HG03571 (cell line): ENCODE data around the gene ZNF839.
"Not testable (repeated sequence)": the region's sequence is repeated elsewhere in the genome, so short reads cannot be mapped to it uniquely, and the experiment has no call there.

Source experiments
- ATAC-seq: cut with Tn5 transposase; IDR thresholded peaks from one replicate; pipeline ENCODE4 v1.9.1; 2021; ENCODE audit not compliant: unreplicated experiment

Gene ZNF839

GRCh38 chr14:102341566-102341965, 22.0 kb downstream of the ZNF839 start:
- ATAC-seq, result no peak

DNA sequence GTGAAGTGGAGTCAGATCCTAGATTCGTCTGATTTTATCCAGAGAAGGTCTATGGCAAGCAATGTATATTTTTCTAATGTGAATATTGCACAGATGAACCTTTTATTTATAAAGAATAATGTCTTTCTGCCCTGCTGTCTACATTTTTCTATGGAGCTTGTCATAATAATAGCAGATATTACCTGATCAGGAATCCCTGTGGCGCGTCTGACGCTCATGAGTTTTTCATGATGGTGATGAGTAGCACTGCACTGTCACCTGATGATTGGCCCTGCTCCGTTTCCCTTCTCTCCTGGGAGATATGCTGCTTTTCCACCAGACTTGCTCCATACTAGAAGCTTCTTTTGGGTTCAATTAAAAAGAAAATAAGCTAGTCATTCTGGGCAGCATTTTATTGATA, 22.7 kb downstream of the ZNF839 start:
- ATAC-seq, result no peak

DNA sequence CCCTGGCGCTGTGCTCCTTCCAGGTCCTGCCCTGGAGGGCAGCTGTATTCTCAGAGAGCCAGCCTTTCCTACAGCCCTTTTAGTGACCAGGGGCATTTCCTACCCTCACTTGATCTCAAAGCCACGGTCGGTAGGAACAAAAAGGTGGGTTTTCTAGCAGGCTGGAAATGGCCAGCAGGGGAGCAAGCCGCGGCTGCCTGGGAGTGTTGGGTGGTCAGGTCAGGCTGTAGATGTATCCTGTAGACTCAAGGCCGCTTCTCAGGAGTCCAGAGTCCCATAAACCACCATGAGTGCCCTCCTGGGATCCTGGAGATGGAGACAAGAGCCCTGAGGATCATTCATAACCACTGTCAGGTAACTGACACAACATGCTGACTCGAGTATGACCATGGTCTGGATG, 24.5 kb downstream of the ZNF839 start:
- no peak for ATAC-seq

DNA sequence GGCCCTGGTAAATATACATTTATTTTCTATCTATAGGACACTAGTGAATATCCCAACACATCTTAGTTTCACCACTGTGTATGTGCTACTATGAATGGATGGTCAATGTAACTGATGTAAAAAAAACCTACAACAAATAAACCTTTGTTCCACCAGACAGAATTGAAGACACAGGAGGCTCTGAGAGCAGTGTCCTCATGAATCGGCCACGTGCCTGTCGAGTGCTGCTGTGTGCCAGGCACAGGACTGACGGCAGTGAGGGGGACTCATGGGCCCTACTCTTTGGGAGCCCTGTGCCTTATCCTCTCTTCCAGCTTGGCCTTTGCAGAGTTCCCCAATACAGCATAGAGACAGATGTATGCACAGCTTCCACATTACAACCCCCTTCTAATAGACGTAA, 24.9 kb downstream of the ZNF839 start:
- no peak for ATAC-seq

DNA sequence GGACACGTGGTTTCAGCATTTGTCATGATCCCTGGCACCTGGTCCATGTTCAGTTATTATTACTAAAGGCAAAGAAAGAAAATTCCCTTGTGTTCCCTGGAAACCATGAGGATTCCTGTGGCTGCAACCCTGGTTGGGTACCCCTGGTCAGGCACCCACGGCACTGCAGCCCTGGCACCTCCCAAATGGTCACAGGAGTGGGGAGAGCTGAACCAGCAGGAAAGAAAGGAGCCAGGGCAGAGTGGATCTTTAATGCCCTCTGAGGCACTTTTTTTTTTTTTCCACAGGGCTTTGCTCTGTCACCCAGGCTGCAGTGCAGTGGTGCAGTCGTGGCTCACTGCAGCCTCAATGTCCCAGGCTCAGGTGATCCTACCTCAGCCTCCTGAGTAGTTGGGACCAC, 25.7 kb downstream of the ZNF839 start:
- no peak for ATAC-seq

DNA sequence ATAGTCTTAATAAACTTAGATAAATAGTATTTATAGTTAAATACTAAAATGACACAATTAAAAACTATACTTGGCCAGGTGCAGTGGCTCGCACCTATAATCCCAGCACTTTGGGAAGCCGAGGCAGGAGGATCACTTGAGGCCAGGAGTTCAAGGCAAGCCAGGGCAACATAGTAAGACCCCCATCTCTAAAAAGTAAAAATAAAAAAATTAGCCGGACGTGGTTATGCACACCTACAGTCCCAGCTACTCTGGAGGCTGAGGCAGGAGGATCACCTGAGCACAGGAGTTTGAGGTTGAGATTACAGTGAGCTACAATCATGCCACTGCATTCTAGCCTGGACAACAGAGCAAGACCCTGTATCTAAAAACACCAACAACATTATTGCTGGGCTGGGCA, 27.1 kb downstream of the ZNF839 start:
- ATAC-seq, result no peak

GRCh38 chr14:102348376-102348775, 28.8 kb downstream of the ZNF839 start:
- no peak for ATAC-seq

- no peak for ATAC-seq
These were observed 31.5 kb downstream of the ZNF839 start for GRCh38 chr14:102351023-102351422.

DNA sequence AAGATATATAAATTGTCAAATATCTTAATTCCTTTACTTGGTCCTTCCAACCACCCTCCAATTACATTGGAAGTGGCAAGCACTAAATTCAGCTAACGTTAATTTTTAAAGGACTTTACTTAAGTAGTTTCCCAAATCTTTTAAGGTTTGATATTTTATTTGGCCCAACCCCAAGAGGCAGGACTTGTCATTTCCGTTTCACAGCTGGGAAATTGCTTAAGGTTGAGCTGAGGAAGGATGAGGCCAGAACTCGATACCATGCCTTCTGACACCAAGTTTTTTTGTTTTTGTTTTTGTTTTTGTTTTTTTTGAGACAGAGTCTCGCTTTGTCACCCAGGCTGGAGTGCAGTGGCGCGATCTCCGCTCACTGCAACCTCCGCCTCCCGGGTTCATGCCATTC, 32.0 kb downstream of the ZNF839 start:
- not testable (repeated sequence) for ATAC-seq

DNA sequence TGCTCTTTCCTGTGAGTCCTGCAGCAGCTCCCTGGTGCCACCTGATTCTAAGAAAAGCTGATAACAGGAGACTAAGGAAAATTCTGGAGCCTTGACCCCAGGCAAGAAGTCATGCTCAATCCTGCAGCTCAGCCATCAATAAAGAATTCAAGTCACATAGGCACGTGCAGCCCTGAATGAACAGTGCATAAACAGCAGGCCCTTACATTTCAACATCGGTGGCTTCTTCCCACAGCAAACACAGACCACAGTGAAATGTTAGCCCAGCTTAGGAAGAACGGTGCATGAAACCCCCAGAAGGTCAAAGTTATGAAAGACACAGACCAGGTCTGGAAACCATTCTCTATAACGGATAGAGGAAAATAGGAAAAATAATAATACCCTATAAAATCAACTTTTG, 32.7 kb downstream of the ZNF839 start:
- ATAC-seq, result no peak

- no peak for ATAC-seq
These were observed 33.6 kb downstream of the ZNF839 start for GRCh38 chr14:102353126-102353619.

DNA sequence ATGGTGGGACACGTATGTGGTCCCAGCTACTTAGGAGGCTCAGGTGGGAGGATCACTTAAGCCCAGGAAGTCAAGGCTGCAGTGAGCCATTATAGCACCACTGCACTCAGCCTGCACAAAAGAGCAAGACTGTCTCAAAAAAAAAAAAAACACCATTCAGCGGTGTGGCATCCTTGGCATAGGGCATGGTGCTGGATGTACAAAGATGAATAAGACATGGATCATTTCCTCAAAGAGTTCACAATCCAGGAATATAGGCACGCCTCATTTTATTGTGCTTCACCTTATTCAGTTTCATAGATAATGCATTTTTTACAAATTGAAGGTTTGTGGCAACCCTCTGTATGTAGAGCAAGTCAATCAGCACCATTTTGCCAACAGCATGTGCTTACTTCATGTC, 36.7 kb downstream of the ZNF839 start:
- ATAC-seq, result no peak

DNA sequence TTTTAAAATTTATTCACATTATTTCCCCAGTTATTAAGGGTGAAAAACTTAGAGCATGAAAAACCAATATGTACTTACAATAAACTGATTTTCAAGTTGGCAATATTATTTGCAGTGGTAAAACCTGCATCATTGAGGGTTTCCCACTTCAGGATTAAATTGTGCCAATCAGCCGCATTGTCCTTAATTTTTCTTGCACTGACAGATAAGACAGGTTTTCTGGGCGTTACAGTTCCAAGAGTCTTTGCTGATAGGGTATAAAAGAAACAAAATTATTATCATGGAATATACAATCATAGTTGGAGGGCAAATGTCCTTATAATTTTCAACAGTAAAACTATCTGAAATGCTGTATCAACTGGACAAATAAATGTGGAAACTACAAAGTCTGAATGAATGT, 39.8 kb downstream of the ZNF839 start:
- ATAC-seq, result no peak

DNA sequence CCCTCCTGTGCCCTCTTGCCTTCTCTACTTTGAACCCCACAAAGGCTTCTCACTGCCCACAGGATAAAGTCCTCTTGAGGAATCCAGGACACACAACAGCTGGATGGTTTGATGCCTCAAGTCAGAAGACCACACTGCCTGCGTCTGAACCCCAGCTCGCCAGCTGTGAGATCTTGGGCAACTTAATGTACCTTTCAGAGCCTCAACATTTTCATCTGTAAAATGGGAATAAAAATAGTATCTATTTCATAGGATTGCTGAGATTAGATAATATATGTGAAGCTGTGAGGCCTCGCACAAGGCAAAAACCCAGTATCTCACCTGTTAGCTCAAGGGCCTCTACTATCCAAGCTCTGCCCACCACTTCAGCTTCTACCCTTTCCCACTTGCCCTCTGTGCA, 40.8 kb downstream of the ZNF839 start:
- no peak for ATAC-seq

- ATAC-seq, result peak; percentile 31
These were observed 42.5 kb downstream of the ZNF839 start for GRCh38 chr14:102362084-102362483.

- peak; percentile 84 for ATAC-seq
These were observed 43.1 kb downstream of the ZNF839 start, which contains the start of the genes CINP and TECPR2 for GRCh38 chr14:102362545-102363181. Gene CINP, minus strand, starts transcription at chr14:102362890. Its CDS starts 39 bp downstream, at chr14:102362851. Gene TECPR2, plus strand, starts transcription at chr14:102362941. Its CDS starts 13,781 bp downstream, at chr14:102376722.

DNA sequence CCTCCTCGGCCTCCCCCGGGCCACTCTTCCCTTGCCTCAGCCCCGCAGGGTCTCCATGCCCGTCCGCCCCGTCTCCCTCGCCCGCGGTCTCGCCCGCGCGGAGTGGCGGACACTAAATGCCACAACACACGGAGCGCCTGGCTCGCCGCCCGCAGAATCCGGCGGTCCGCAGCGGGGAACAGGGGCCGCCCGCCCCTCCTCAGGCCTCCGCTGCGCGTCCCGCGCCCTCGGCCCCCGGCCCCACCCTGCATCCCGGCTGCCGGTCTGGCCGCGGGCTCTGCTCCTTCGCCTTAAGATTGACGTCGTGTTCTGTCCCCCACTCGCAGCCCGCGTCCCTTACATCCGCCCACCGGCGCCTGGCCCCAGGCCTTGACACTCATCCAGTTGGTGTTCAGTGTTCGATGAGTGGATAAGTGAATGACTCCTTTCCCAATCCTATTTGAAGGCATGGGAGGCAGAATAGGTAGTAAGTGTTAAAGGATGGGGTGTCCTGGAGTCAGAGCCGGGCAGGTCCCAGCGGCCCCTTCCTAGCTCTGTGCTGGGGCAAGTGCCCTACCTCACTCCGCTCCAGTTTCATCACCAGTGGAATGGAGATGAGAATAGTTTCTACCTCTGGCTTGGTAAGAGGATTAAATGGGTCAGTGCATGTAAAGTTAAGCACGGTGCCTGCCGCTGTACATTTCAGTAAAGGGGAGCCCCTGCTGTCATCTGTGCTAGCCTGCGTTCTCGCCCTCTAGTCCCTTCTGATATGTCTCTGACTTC, 43.8 kb downstream of the ZNF839 start:
- ATAC-seq, result peak; percentile 22

DNA sequence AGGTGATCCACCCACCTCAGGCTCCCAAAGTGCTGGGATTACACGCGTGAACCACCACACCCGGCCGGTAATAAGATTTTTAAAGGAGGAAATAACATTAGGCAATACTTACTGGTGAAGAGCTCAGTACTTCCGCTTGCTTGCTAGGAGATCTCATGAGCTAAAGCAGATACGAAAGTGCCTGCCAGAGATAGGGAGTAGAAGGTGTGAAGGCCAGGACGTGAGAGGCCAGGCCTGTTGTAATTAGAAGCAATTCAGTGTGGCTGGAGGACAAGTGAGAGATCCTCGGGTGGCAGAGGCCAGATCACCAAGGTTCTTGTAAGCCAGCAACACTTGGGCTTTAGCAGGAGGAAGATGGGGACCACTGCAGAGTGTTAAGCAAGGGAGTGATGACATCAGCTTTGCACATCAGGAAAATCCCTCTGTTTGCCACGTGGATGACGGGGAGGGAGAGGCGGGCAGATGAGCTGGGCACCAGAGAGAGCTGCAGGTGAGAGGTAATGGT, 50.8 kb downstream of the ZNF839 start:
- no peak for ATAC-seq

DNA sequence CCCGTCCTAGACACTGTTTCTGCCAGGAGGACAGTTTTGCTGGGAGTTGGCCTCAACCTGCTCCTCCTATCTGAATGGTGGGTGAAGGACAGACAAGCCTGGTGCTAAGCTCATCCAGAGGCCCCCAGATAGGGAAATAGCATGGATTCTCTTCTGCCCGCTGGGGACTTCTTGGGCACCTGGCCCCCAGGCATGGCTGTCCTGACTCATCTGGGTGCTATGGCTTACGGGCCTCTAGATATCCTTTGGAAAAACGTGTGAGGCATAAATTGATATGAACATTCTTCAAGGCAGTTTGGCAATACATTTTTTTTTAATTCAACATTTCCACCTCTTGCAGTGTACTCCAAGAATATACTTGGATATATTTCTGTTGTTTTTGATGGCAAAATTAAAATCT, 51.8 kb downstream of the ZNF839 start:
- no peak for ATAC-seq

GRCh38 chr14:102373110-102373509, 53.6 kb downstream of the ZNF839 start:
- no peak for ATAC-seq

DNA sequence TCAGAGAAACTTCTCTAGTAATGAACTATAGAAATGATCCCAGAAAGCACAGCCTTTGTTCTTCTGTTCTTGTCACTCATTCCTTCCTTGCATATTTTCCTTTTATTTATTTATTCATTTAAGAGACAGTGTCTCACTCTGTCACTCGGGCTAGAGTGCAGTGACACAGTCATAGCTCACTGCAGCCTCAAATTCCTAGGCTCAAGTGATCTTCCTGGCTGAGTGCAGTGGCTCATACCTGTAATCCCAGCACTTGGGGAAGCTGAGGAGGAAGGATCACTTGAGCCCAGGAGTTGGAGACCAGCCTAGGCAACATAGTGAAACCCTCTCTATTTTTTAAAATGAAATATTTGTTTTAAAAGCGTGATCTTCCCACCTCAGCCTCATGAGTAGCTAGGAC, 54.7 kb downstream of the ZNF839 start:
- ATAC-seq, result no peak

GRCh38 chr14:102375119-102375518, 55.6 kb downstream of the ZNF839 start:
- no peak for ATAC-seq
